ENCODE data around the gene COX7A2.

The COX7A2 gene

DNA sequence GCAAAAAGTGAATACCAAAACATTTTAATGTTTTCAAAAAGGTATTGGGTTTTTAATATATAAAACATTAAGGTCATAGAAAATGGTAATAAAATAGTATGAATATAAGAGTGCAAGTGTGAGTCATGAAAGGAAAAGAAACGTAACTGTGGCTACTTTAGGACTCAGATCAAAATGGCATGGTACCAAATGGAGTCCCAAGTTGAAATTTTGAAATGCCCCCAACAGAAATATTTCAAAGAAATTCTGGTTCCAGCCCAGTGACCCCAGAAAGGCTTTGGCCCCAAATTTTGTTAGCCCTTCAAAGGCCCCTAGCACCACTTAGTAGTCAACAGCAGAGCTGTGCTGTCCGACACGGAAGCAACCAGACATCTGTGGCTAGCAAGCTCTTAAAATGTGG, 43.7 kb downstream of the COX7A2 start:
- no peak overlapping the region for H3K4me3 Mint-ChIP-seq
- H3K9me3 Mint-ChIP-seq, result no peaks in the 10 kb centered on the region
- no peak overlapping the region for H3K27ac Mint-ChIP-seq
- peaks cover 23% of the 10 kb centered on the region for H3K4me1 Mint-ChIP-seq
- no peaks in the 10 kb centered on the region for H3K36me3 Mint-ChIP-seq
- peaks cover 39% of the 10 kb centered on the region for H3K27me3 Mint-ChIP-seq

DNA sequence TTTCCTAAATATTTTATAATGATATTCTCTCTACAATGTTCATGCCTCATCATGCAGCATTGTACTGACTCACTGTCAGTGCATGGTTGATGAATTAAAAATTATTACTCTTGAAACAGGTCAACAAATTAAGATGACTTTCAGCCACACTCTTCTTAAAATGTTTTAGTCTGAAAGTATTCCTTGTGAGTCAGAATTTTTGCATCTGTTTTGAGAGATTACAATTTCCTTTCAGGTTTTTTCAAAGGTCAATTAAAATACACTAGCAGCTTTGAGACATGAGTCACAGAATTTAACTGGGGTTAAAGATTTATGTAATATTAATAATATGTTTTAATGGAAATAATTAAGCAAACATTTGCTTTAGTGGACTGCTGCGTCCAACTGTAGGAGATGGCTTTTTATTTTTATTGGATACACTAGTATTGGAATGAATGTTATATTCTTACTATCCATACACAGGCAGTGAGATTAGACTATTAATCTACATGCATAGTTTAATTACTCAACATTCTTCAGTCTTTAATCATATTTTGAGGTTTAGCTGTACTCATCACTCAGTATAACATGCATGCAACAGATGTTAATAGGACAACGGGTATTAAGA, 47.4 kb downstream of the COX7A2 start:
- Mint-ChIP-seq H3K27me3 (peaks cover 11% of the 10 kb centered on the region), H3K36me3 (no peaks in the 10 kb centered on the region), H3K4me1 (no peaks in the 10 kb centered on the region), H3K27ac (no peak overlapping the region), H3K9me3 (no peaks in the 10 kb centered on the region), H3K4me3 (no peak overlapping the region)

DNA sequence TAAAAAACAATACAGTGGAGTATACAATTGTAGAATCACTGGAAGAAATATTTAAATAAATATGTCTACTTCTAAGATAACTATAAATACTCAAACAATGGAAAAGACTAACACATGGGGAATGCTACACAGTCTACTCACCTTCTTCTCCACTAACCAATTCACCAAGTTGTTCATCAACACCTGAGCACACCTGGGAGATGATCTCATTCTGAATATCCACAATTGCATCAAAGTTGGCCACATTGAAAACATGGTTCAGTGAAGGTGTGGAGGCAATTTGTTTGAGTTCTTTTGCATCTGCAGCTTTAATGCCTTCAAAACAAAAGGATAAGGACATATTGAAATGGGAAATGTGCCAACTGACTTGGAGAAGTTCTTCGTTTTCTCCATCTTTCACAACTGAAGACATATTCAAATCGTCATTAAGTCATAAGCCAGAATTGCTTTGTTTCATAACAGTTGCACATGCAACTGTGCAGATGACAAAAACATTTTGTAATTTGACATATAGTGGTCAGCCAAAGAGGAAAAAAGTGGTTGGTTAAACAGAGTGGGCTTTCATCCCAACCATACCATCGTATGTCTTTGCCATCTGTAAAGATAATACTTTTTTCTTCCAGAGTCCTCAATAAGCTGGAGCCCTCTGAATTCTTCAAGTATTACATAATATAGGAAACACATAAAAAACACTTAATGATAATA, 55.2 kb downstream of the COX7A2 start:
- Mint-ChIP-seq H3K36me3 (no peaks in the 10 kb centered on the region), H3K4me3 (no peak overlapping the region), H3K27ac (no peak overlapping the region), H3K4me1 (no peaks in the 10 kb centered on the region), H3K9me3 (no peaks in the 10 kb centered on the region), H3K27me3 (peaks cover 15% of the 10 kb centered on the region)

Data from activated naive CD4-positive, alpha-beta T cell treated with anti-CD3 and anti-CD28 coated beads, Interleukin-2, amount 50 U/mL, for 24 hours (primary cell).